Testis (tissue), 3 donors: ENCODE measurements around the gene ARHGEF10L. TPM values are rescaled to one million over a fixed set of nuclear protein-coding genes. Genes with fewer than 3 reads are reported as not detected.

ENCODE experiments used
- DNase-seq: peaks from one replicate; pipeline ENCODE4 v3.0.0-alpha.2; 2019
- H3K27ac ChIP-seq, 2 donors: fragments of 200-600 bp; sonication (generic); one replicate each; pipeline ENCODE4 v1.5.1; 2019
- H3K27me3 ChIP-seq: fragments of 200-600 bp; sonication (generic); one replicate; pipeline ENCODE4 v1.5.1; 2019
- H3K36me3 ChIP-seq: fragments of 200-600 bp; sonication (generic); one replicate; pipeline ENCODE4 v1.5.1; 2017; ENCODE audit warnings: low read depth; ENCODE audit errors: missing control alignments
- H3K4me1 ChIP-seq: fragments of 200-600 bp; sonication (generic); one replicate; pipeline ENCODE4 v1.5.1; 2019
- H3K4me3 ChIP-seq, 2 donors: fragments of 200-600 bp; sonication (generic); one replicate each; pipeline ENCODE4 v1.5.1; 2017 to 2019
- H3K9me3 ChIP-seq: fragments of 200-600 bp; sonication (generic); one replicate; pipeline ENCODE4 v1.5.1; 2017
- CTCF ChIP-seq, 3 experiments: fragments of 450-650 bp in 2 of 3; fragments of 200-600 bp in 1 of 3; sonication (generic) in 1 of 3; IDR thresholded peaks; one replicate each; pipeline ENCODE4 v1.5.1; 2016 to 2019; ENCODE audit warnings: antibody characterized with exemption in 3 of 3, mild to moderate bottlenecking in 2 of 3, moderate library complexity in 1 of 3
- POLR2A ChIP-seq: fragments of 450-650 bp; IDR thresholded peaks from one replicate; pipeline ENCODE4 v1.6.1; 2017; ENCODE audit warnings: antibody characterized with exemption, mild to moderate bottlenecking, moderate library complexity
- WGBS, 2 donors: methylation state at CpG; one replicate each; pipeline ENCODE4 v1.1.5; 2018; 5-methylcytosine and 5-hydroxymethylcytosine counted together
- intact Hi-C: fragments of 100-400 bp; cut with DNase I; formaldehyde crosslinking; loops from one replicate; pipeline ENCODE4 v1.15.1; 2023; ENCODE audit warnings: low total_unique reads
- polyA plus RNA-seq: library from polyadenylated mRNA; stranded (reverse); fragments of 350-450 nt; fragmentation: Illumina TruSeq; extraction: RNeasy Lipid Tissue Mini Kit (QIAGEN cat#74804); gene quantifications from one replicate; pipeline ENCODE4 v1.2.3, GENCODE V29; 2014; ENCODE audit warnings: low read depth, low replicate concordance; ENCODE audit not compliant: insufficient read depth
- total RNA-seq, 2 donors: library from RNA; depleted of rRNA; stranded (reverse); fragments of >200 nt; gene quantifications; one replicate each; pipeline ENCODE4 v1.2.3, GENCODE V29; 2016

ARHGEF10L gene
- total and polyA plus RNA-seq, 3 donors from 2014 or later = 13.5 to 20.3 (median 18.4) TPM

DNA sequence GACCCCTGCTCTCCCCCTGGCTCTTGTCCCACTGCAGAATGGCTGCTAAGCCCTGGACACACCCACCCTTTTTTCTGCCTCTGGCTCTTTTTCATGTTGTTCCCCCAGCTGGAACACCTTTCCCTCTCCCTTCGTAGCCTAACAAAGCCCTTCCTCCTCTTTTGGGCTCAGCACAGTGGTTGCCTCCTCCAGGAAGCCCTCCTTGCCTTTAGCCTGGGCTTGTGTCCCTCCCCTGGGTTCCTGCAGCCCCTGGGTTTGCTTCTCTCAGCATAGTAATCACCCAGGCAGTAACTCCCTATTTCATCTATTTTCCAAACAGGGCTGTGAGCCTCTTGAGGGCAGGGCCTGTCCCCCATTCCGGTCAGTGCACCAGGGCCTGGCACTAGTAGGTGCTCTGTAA, 195.8 kb downstream of the ARHGEF10L start:
- Histone ChIP-seq H3K36me3 (no peaks in the 10 kb centered on the region), H3K9me3 (no peaks in the 10 kb centered on the region), H3K27ac (no peak overlapping the region), H3K27me3 (no peaks in the 10 kb centered on the region), H3K4me1 (no peaks in the 10 kb centered on the region), H3K4me3 (no peak overlapping the region)
- no peak for DNase-seq
- TF ChIP-seq CTCF (IDR thresholded peaks at IDR 0.05) (no peak), POLR2A (no peak)
- intact Hi-C loops = no loop called here
- WGBS, 2 donors = 90 to 100% methylated on average over 2 of the region's 2 CpGs

DNA sequence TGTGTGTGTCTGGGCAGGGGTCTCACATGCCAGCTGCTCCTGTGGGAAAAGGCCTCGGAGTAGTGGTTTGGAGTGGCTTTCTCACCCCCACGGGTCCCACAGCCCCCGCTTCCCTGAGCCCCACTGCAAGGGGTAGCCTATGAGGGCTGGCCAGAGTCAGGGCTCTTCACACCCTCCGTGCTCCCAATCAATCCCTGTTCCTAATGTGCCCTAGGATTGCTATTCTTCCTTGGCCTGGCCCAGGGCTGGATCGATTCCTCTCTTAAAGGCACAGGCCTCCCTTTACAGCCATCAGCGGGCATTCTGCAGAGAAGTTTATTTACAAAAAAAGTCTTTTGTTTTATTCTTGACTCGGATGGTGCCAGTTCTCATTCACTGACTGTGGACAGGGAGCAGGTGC, 196.3 kb downstream of the ARHGEF10L start:
- H3K27ac ChIP-seq = no peak overlapping the region
- TF ChIP-seq CTCF (IDR thresholded peaks at IDR 0.05) (no peak), POLR2A (no peak)
- no peak for DNase-seq
- no peaks in the 10 kb centered on the region for H3K9me3 ChIP-seq
- H3K36me3 ChIP-seq = no peaks in the 10 kb centered on the region
- intact Hi-C loops = no loop called here
- H3K27me3 ChIP-seq = no peaks in the 10 kb centered on the region
- no peak overlapping the region for H3K4me3 ChIP-seq
- WGBS, 2 donors = 71 to 72% methylated on average over 6 to 7 of the region's 7 CpGs
- no peaks in the 10 kb centered on the region for H3K4me1 ChIP-seq

DNA sequence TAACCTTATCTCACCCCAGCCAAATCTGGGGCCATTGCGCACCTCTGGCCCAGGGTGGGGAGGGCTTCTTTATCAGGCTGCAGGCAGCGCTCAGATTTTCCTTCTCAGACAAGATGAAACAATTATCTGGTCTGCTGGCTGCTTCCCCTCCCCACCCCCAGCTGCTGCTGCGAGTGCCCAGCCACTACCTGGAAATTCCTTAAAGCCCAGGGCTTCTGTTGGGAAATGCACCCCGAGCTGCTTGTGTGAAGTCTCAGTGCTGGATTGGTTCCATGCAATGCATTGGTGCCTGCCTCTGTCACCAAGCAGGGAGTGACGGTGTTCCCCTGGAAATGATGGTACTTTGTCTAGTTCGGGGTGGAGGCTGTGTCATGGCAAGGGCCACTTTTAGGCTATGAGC, 197.1 kb downstream of the ARHGEF10L start:
- Histone ChIP-seq H3K36me3 (no peaks in the 10 kb centered on the region), H3K27me3 (no peaks in the 10 kb centered on the region), H3K4me3 (no peak overlapping the region), H3K9me3 (no peaks in the 10 kb centered on the region), H3K4me1 (no peaks in the 10 kb centered on the region), H3K27ac (no peak overlapping the region)
- 70 to 73% methylated on average over 6 of the region's 6 CpGs for WGBS, 2 donors
- TF ChIP-seq CTCF (IDR thresholded peaks at IDR 0.05) (no peak), POLR2A (no peak)
- DNase-seq = no peak
- intact Hi-C loops = no loop called here

- no peaks in the 10 kb centered on the region for H3K9me3 ChIP-seq
- no peaks in the 10 kb centered on the region for H3K36me3 ChIP-seq
- no peak overlapping the region for H3K4me3 ChIP-seq
- TF ChIP-seq POLR2A (no peak), CTCF (IDR thresholded peaks at IDR 0.05) (no peak)
- DNase-seq = no peak
- peaks cover 8% of the 10 kb centered on the region for H3K4me1 ChIP-seq
- H3K27me3 ChIP-seq = no peaks in the 10 kb centered on the region
- H3K27ac ChIP-seq = no peak overlapping the region
- intact Hi-C loops = no loop called here
Observed at GRCh38 chr1:17739050-17739449, 199.6 kb downstream of the ARHGEF10L start.

DNA sequence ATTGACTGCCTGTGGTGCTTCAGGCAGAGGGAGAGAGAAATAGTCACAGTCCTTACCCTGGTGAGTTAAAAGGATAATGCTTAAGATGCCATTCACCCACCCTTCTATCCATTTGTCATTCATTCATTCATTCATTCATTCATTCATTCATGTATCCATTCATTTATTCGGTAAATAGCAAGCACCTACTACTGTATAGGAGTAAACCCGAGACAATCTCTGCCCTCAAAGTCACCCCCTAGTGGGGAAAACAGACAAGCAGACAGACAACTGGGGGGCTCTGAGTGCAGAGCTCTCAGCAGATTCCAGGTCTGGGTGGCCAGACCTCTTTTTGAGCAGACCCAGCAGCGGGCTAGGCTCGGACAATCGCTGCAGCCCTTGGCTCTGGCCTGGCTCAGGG, 201.6 kb downstream of the ARHGEF10L start:
- intact Hi-C loops = no loop called here

More for the DNA sequence above, 201.6 kb downstream of the ARHGEF10L start:
- Histone ChIP-seq H3K9me3 (no peaks in the 10 kb centered on the region), H3K36me3 (no peaks in the 10 kb centered on the region), H3K4me1 (peaks cover 8% of the 10 kb centered on the region), H3K4me3 (no peak overlapping the region), H3K27me3 (no peaks in the 10 kb centered on the region), H3K27ac (no peak overlapping the region)
- no peak for TF ChIP-seq CTCF (IDR thresholded peaks at IDR 0.05)
- TF ChIP-seq POLR2A = no peak
- no peak for DNase-seq
- 77 to 85% methylated on average over 3 to 5 of the region's 5 CpGs for WGBS, 2 donors
